Right lobe of liver (tissue), 4 donors: ENCODE results near the gene COA5.

Experiments
- CTCF ChIP-seq, 4 donors: fragments of 200-600 bp in 3 of 4; fragments of 450-650 bp in 1 of 4; IDR thresholded peaks; one replicate each; pipeline versions ENCODE4 v1.5.1 to v1.8.0; 2016 to 2022; ENCODE audit warnings: antibody characterized with exemption in 4 of 4, mild to moderate bottlenecking in 2 of 4
- POLR2A ChIP-seq: fragments of 450-650 bp; IDR thresholded peaks from one replicate; pipeline ENCODE4 v1.6.1; 2017; ENCODE audit warnings: antibody characterized with exemption, mild to moderate bottlenecking
- donor health status: DM: no; HTN: no; CAD: no.
- donor health status: DM: no; HTN: no; CAD: no.
- donor health status: DM: no; HTN: yes; CAD: no.

- TF ChIP-seq CTCF (IDR thresholded peaks at IDR 0.05) (peak; percentile 95 to 99 (median 98)), POLR2A (no peak)
Measured at GRCh38 chr2:98649135-98649991, 41.1 kb upstream of the COA5 start.
